ENCODE data around the gene LCN1. TPM values are rescaled to one million over a fixed set of nuclear protein-coding genes. Genes with fewer than 3 reads are reported as not detected.

Gene LCN1
- total and polyA plus RNA-seq, 2 donors (not counting 3 experiments of a cell fraction or from before 2014, with no cell fraction given), result not detected

GRCh38 chr9:135522137-135522877, 1.1 kb downstream of the LCN1 start:
- Histone ChIP-seq H3K9me1 (replicated peaks; ENCODE audit: control insufficient read depth, extremely low read depth, insufficient read depth, low read length) (no peaks in the 10 kb centered on the region), H3K9ac (replicated peaks; ENCODE audit: extremely low read depth, insufficient read depth, low read length) (no peak overlapping the region), H3K9me3 (replicated peaks; ENCODE audit: control insufficient read depth, insufficient read depth, low read length) (no peaks in the 10 kb centered on the region), H3K4me2 (ENCODE audit: insufficient read depth, low read length) (no peak overlapping the region), H4K20me1 (replicated peaks; ENCODE audit: control insufficient read depth, extremely low read depth, insufficient read depth, low read length) (no peaks in the 10 kb centered on the region), H3K79me2 (ENCODE audit: control insufficient read depth, insufficient read depth, low read length) (no peaks in the 10 kb centered on the region), H3K4me1 (ENCODE audit: control insufficient read depth, extremely low read depth, insufficient read depth, low read length) (no peaks in the 10 kb centered on the region), H3K27ac (ENCODE audit: insufficient read depth, low read depth, low read length) (no peak overlapping the region), H3K36me3 (ENCODE audit: control insufficient read depth in 2 of 2, extremely low read depth in 1 of 2, insufficient read depth in 2 of 2, low read length in 2 of 2) (no peaks in the 10 kb centered on the region), H2AFZ (ENCODE audit: low read depth, low read length) (no peak overlapping the region), H3K4me3 (replicated peaks in 1 of 3; ENCODE audit: insufficient read depth in 1 of 3, low read depth in 1 of 3, low read length in 3 of 3) (no peak overlapping the region), H3K27me3 (ENCODE audit: control insufficient read depth in 2 of 2, insufficient read depth in 2 of 2, low read length in 2 of 2) (no peaks in the 10 kb centered on the region)
- TF ChIP-seq EZH2 (IDR thresholded peaks at IDR 0.05; ENCODE audit: borderline replicate concordance, low read depth, low read length, severe bottlenecking) (no peak), POLR2A (IDR thresholded peaks at IDR 0.05; ENCODE audit: low read depth, low read length) (no peak), MAX (IDR thresholded peaks at IDR 0.05; ENCODE audit: insufficient read depth, insufficient read length) (no peak), JUN (IDR thresholded peaks at IDR 0.05; ENCODE audit: borderline replicate concordance, insufficient read depth, insufficient read length, low read depth) (no peak), CTCF (IDR thresholded peaks at IDR 0.05; ENCODE audit: extremely low read depth in 1 of 2, insufficient read depth in 1 of 2, low read depth in 1 of 2, low read length in 2 of 2) (no peak), POLR2AphosphoS5 (IDR thresholded peaks at IDR 0.05; ENCODE audit: insufficient read depth, low read depth, low read length) (no peak), FOS (IDR thresholded peaks at IDR 0.05; ENCODE audit: borderline replicate concordance, insufficient read depth, low read length) (no peak), MYC (IDR thresholded peaks at IDR 0.05; ENCODE audit: low read depth, low read length) (no peak), GATA2 (IDR thresholded peaks at IDR 0.05; ENCODE audit: insufficient read depth, insufficient read length, low read depth, low read length) (no peak)
- intact Hi-C loops (cut with micrococcal nuclease), result no loop called here
- BruUV-seq (replicated peaks), result no TSS peak
- dilution Hi-C loops (cut with MboI; ENCODE audit: extremely low pct_ligation_motif_present, low sequenced_read_pairs), result no loop called here
- POLR2A ChIA-PET, result no interaction called here
- DNase-seq (ENCODE audit: low read depth, low spot score), result no peak
- FAIRE-seq, result no peak
- CTCF ChIA-PET, result interaction anchor here (0.9 kb wide), 1 partner anchor 18 kb away, joined by 3 read pairs; no protein-coding TSS in a partner anchor
